ENCODE results near the gene ATP6V0C. TPM values are rescaled to one million over a fixed set of nuclear protein-coding genes. Genes with fewer than 3 reads are reported as not detected.
A peak's percentile ranks its signal among the peaks of the same experiment; 100 is the strongest.
"Not testable (repeated sequence)": the region's sequence is repeated elsewhere in the genome, so short reads cannot be mapped to it uniquely, and the experiment has no call there.

The ATP6V0C gene
- total RNA-seq, 2 donors from 2014 or later = 98.5 to 128 TPM

- peaks cover 8% of the 10 kb centered on the region for H3K4me1 Mint-ChIP-seq
- no peaks in the 10 kb centered on the region for H3K27me3 Mint-ChIP-seq
- no peak for ATAC-seq (replicated peaks)
- peak overlapping the region; percentile 95 for H3K27ac Mint-ChIP-seq
- peak overlapping the region; percentile 94 for H3K4me3 Mint-ChIP-seq
- peaks cover 13% of the 10 kb centered on the region for H3K36me3 Mint-ChIP-seq (ENCODE audit: low read depth)
- H3K9me3 Mint-ChIP-seq = no peaks in the 10 kb centered on the region
Measured at GRCh38 chr16:2530629-2531318, 17.0 kb downstream of the ATP6V0C start.

DNA sequence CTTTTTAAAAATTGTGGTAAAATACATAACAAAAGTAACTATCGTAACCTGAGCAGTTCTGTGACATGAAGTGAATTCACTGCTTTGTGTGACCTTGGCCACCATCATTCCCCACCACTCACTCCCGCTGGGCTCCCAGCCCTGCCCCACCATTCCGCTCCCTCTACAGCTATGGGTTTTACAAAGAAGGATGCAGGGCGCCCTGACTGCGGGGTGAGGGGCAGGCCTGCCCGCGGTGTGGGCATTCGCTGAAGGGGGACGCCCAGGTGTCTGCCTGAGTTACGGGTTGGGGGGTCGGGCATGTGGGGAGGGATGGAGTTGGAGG, 17.6 kb downstream of the ATP6V0C start, which contains the start of gene CEMP1:
Gene CEMP1, minus strand, starts transcription at position 38 of the 325 bp plus-strand sequence. CDS start 335 bp downstream, outside the sequence.
- Mint-ChIP-seq H3K9me3 (no peaks in the 10 kb centered on the region), H3K4me1 (peaks cover 8% of the 10 kb centered on the region), H3K36me3 (ENCODE audit: low read depth) (peaks cover 7% of the 10 kb centered on the region), H3K4me3 (peak within 1 kb of the TSS; percentile 94), H3K27ac (peak within 1 kb of the TSS; percentile 95), H3K27me3 (no peaks in the 10 kb centered on the region)
- ATAC-seq (replicated peaks) = peak; percentile 2

DNA sequence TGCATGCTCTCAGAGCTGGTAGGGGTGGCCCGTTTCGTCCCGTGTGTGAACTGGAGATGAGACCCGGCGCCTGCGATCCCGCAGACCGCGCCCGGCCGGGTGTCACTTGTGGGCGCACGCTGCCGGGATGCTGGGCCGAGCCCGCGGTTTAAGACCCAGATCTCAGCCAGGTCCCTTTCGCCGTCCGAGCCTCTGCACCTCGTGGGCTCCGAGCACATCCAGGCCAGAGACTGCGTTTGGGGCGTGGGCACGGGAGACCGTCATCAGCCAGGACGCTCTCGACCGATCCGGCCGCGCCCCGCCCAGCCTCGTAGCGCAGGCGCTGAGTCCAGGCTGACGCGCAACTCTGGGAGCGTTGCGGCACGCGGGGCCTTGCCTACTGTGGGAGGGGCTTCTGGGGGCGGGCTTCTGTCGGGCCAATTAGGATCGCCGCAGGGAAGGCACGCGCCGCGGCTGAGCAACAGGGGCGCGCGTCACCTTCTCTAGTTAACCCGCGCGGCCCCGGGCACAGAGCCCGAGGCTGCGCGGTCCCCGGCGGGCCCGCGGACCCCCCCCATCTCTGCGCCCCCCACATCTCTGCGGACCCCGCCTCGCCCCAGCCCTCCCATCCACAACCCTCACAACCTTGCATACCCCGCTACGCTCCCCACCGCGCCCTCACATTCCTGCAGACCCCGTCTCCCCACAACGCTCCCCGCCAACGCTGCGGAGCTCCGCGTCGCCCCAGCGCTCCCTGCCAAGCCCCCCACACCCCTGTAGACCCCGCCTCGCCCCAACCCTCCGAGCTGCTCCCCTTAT, 18.1 kb downstream of the ATP6V0C start:
- no peaks in the 10 kb centered on the region for H3K9me3 Mint-ChIP-seq
- peaks cover 8% of the 10 kb centered on the region for H3K4me1 Mint-ChIP-seq
- peak overlapping the region; percentile 94 for H3K4me3 Mint-ChIP-seq
- H3K27me3 Mint-ChIP-seq = no peaks in the 10 kb centered on the region
- peaks cover 5% of the 10 kb centered on the region for H3K36me3 Mint-ChIP-seq (ENCODE audit: low read depth)
- H3K27ac Mint-ChIP-seq = peak overlapping the region; percentile 95
- ATAC-seq (replicated peaks) = peak; percentile 95

DNA sequence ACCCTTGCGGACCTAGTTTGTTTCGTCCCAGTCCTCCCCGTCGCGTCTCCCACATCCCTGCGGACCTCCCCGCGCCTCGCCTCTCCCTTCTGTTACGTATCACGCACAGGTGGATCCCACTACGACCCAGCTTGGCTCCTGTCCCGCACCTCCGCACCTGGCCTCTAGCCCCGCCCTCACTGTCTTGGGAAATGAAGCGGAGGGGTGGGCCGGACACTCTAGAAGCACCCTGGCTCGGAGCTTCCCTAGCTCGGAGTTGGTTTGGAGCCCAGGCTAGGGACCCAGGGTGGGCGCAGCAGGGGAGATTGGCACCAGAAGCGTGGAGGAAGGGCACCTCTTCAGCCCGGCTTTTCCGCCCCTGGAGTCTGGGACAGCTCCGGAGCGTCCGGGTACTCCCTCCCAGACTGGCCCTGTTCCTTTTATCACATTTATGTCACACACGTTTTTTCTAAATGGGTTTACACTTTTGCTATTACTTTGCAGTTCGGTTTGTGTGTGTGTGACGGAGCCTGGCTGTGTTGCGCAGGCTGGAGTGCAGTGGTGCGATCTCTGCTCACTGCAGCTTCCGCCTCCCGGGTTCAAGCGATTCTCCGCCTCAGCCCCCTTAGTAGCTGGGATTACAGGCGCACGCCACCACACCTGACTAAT, 18.9 kb downstream of the ATP6V0C start:
- ATAC-seq (replicated peaks) = peak; percentile 25
- no peaks in the 10 kb centered on the region for H3K9me3 Mint-ChIP-seq
- H3K27me3 Mint-ChIP-seq = no peaks in the 10 kb centered on the region
- H3K36me3 Mint-ChIP-seq (ENCODE audit: low read depth) = no peaks in the 10 kb centered on the region
- peak overlapping the region; percentile 94 for H3K4me3 Mint-ChIP-seq
- peaks cover 8% of the 10 kb centered on the region for H3K4me1 Mint-ChIP-seq
- peak overlapping the region; percentile 95 for H3K27ac Mint-ChIP-seq

GRCh38 chr16:2533142-2533755, 19.5 kb downstream of the ATP6V0C start:
- peak overlapping the region; percentile 95 for H3K27ac Mint-ChIP-seq
- not testable (repeated sequence) for H3K9me3 Mint-ChIP-seq; H3K36me3 Mint-ChIP-seq (ENCODE audit: low read depth)

GRCh38 chr16:2533912-2534311, 20.2 kb downstream of the ATP6V0C start:
- peaks cover 13% of the 10 kb centered on the region for H3K4me1 Mint-ChIP-seq
- H3K4me3 Mint-ChIP-seq = peak overlapping the region; percentile 94
- no peak for ATAC-seq (replicated peaks)
- H3K9me3 Mint-ChIP-seq = no peaks in the 10 kb centered on the region
- peaks cover 5% of the 10 kb centered on the region for H3K36me3 Mint-ChIP-seq (ENCODE audit: low read depth)
- no peaks in the 10 kb centered on the region for H3K27me3 Mint-ChIP-seq
- peak overlapping the region; percentile 69 for H3K27ac Mint-ChIP-seq

More at GRCh38 chr16:2533142-2533755, 19.5 kb downstream of the ATP6V0C start:
- H3K27me3 Mint-ChIP-seq; H3K4me1 Mint-ChIP-seq; ATAC-seq (replicated peaks): not testable (repeated sequence)
- peak overlapping the region; percentile 94 for H3K4me3 Mint-ChIP-seq

DNA sequence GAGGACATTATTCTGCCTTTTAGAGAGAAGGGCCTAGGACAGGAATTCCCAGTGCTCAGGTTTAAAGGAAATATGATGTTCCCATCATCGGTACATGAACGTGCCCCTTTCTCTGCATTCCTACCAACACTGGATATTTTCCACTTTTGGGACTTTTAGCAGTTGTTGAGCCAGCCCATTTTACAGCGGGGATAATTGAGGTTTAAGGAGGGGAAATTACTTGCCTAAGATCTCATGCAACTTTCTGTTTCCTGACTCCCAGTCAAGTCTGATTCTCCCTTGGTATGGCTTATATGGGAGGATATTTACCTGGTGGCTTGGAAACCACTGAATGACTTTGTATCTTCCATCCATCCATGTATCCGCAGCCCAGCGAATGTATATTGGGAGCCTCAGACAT, 20.6 kb downstream of the ATP6V0C start:
- peaks cover 16% of the 10 kb centered on the region for H3K4me1 Mint-ChIP-seq
- H3K27ac Mint-ChIP-seq = peak overlapping the region; percentile 69
- not testable (repeated sequence) for H3K9me3 Mint-ChIP-seq; H3K36me3 Mint-ChIP-seq (ENCODE audit: low read depth); H3K27me3 Mint-ChIP-seq; ATAC-seq (replicated peaks)
- peak overlapping the region; percentile 94 for H3K4me3 Mint-ChIP-seq

- Mint-ChIP-seq H3K4me1 (peaks cover 20% of the 10 kb centered on the region), H3K27me3 (no peaks in the 10 kb centered on the region), H3K9me3 (no peaks in the 10 kb centered on the region), H3K4me3 (no peak overlapping the region), H3K27ac (no peak overlapping the region), H3K36me3 (ENCODE audit: low read depth) (peaks cover 22% of the 10 kb centered on the region)
- no peak for ATAC-seq (replicated peaks)
Measured at GRCh38 chr16:2535625-2536013, 21.9 kb downstream of the ATP6V0C start.

- Mint-ChIP-seq H3K9me3 (no peaks in the 10 kb centered on the region), H3K27ac (peak within 1 kb of the TSS; percentile 84)
- peak; percentile 90 for ATAC-seq (replicated peaks)
Measured at GRCh38 chr16:2537451-2538379, 24.0 kb downstream of the ATP6V0C start, which contains the start of gene PDPK1. Gene PDPK1, plus strand, starts transcription at chr16:2538021. Its CDS starts 92 bp downstream, at chr16:2538113.

DNA sequence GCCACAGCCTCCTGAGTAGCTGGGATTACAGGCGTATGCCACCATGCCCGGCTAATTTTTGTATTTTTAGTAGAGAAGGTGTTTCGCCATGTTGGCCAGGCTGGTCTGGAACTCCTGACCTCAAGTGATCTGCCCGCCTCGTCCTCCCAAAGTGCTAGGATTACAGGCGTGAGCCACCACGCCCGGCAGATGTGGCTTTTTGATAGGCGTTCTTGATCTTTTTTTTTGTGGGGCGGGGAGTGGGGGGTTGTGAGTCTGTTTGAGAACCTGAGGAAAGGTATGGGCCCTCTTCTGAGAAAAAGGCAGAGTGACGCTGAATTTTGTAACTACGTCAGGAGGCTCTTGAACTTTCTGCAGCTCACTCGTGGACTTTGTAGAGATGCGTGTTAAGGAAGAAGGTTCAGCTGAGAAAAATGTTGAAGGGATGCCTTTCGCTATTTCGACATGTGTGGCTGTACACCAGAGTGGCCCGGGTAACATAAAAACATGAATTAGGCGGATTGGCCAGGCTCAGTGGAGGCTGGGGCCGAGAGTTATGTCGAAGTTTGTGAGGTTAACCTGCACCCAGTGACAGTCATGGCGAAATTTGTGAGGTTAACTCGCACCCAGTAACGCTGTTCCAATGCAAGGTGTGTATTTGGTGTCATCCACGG, 25.6 kb downstream of the ATP6V0C start:
- not testable (repeated sequence) for H3K27me3 Mint-ChIP-seq; ATAC-seq (replicated peaks)
- peak overlapping the region; percentile 84 for H3K27ac Mint-ChIP-seq

More at GRCh38 chr16:2537451-2538379, 24.0 kb downstream of the ATP6V0C start, which contains the start of gene PDPK1:
- Mint-ChIP-seq H3K36me3 (ENCODE audit: low read depth) (peaks cover 35% of the 10 kb centered on the region), H3K27me3 (no peaks in the 10 kb centered on the region), H3K4me1 (peaks cover 23% of the 10 kb centered on the region), H3K4me3 (peak within 1 kb of the TSS; percentile 89)

DNA sequence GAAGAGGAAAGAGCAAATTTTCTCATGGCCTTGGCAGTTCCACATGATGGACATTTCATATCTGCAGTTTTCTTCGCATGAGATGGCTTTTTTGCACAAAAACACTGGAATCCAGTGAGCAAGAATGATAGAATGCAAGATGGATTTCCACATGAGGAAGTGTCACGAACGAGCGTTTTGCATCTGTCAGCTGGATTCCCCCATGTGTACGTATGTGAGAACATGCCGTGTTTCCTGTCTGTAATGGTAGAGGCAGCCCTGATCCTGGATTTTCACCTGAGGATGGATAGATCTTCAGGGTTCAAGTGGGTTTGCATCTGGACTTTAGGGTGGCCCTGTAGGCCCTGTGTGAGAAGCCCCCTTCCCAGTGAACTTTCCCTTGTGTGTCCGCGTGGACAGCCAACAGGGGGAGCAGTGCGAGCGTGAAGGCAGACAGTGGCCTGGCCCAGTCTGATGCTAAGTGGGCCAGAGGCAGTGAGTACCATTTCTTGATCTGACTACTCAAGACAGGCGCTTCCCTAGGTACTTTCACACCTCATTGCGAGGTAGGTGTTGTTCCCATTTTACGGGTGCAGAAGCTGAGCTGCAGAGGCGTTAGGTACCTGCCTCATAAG, 26.2 kb downstream of the ATP6V0C start:
- Mint-ChIP-seq H3K4me1 (peaks cover 20% of the 10 kb centered on the region), H3K27ac (peak overlapping the region; percentile 82), H3K4me3 (peak overlapping the region; percentile 89), H3K36me3 (ENCODE audit: low read depth) (peaks cover 41% of the 10 kb centered on the region)
- not testable (repeated sequence) for H3K9me3 Mint-ChIP-seq, H3K27me3 Mint-ChIP-seq
- ATAC-seq (replicated peaks) = peak; percentile 60

More for the DNA sequence above, 25.6 kb downstream of the ATP6V0C start:
- H3K36me3 Mint-ChIP-seq (ENCODE audit: low read depth) = peaks cover 38% of the 10 kb centered on the region
- H3K9me3 Mint-ChIP-seq = not testable (repeated sequence)
- H3K4me1 Mint-ChIP-seq = peaks cover 20% of the 10 kb centered on the region
- H3K4me3 Mint-ChIP-seq = peak overlapping the region; percentile 89

DNA sequence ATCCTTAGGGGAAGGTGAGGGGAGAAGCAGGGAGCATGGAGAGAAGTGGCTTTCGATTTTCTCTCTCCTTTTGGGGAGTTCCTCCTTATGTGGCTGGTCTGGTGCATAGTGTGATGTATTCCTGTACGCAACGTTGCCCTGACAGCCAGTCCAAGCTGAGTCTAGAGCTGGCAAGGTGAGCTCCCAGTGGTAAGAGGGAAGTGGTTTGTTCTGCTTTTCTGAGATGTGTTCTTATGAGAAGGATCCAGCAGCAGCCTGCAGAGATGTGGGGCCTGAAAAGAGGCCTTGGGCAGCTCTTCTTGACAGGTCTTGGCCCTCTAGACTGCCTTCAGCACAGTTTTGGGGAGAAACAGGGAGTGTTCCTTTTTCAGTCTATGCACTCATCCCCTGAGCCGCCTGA, 27.2 kb downstream of the ATP6V0C start:
- Mint-ChIP-seq H3K4me1 (peaks cover 20% of the 10 kb centered on the region), H3K36me3 (ENCODE audit: low read depth) (peaks cover 47% of the 10 kb centered on the region), H3K4me3 (peak overlapping the region; percentile 89), H3K27ac (peak overlapping the region; percentile 82)
- not testable (repeated sequence) for H3K9me3 Mint-ChIP-seq; H3K27me3 Mint-ChIP-seq; ATAC-seq (replicated peaks)
